RWPE2 (cell line): ENCODE results near the gene SIRT4.

Experiments
- ATAC-seq: fragments of 200-7000 bp; cut with Tn5 transposase; 3 replicates; pipeline ENCODE4 v1.9.1; 2021; ENCODE audit warnings: low read depth
- DNase-seq: peaks from one replicate; pipeline ENCODE4 v3.0.0-alpha.2; 2020; ENCODE audit warnings: low spot score
- H3K27ac ChIP-seq: fragments of 450-650 bp; 2 replicates; pipeline ENCODE4 v1.5.1; 2017; ENCODE audit warnings: mild to moderate bottlenecking; ENCODE audit not compliant: poor library complexity, severe bottlenecking
- H3K27me3 ChIP-seq: fragments of 250-450 bp; sonication (Bioruptor Pico); 2 replicates; pipeline ENCODE4 v1.5.1; 2021; ENCODE audit warnings: mild to moderate bottlenecking, moderate library complexity; ENCODE audit not compliant: insufficient read depth, poor library complexity, severe bottlenecking
- H3K36me3 ChIP-seq: fragments of 250-450 bp; sonication (Bioruptor Pico); 2 replicates; pipeline ENCODE4 v1.5.1; 2020; ENCODE audit warnings: low read depth, mild to moderate bottlenecking, moderate library complexity
- H3K4me1 ChIP-seq: fragments of 250-450 bp; sonication (Bioruptor Pico); 2 replicates; pipeline ENCODE4 v1.5.1; 2021; ENCODE audit warnings: mild to moderate bottlenecking, moderate library complexity; ENCODE audit not compliant: insufficient read depth, poor library complexity, severe bottlenecking
- H3K4me3 ChIP-seq: fragments of 250-450 bp; sonication (Bioruptor Pico); 2 replicates; pipeline ENCODE4 v1.5.1; 2021; ENCODE audit warnings: mild to moderate bottlenecking, moderate library complexity; ENCODE audit not compliant: severe bottlenecking
- H3K9me3 ChIP-seq: fragments of 250-450 bp; sonication (Bioruptor Pico); 2 replicates; pipeline ENCODE4 v1.5.1; 2021; ENCODE audit warnings: mild to moderate bottlenecking, moderate library complexity; ENCODE audit not compliant: severe bottlenecking
- CTCF ChIP-seq: fragments of 450-650 bp; IDR thresholded peaks from one replicate; pipeline ENCODE4 v1.5.1; 2017; ENCODE audit warnings: mild to moderate bottlenecking, moderate library complexity; ENCODE audit not compliant: poor library complexity, severe bottlenecking

The SIRT4 gene

GRCh38 chr12:120259418-120260202 is 42.5 kb upstream of the SIRT4 start:
- H3K4me1 ChIP-seq = peaks cover 77% of the 10 kb centered on the region

GRCh38 chr12:120260607-120261006 is 41.5 kb upstream of the SIRT4 start:
- Histone ChIP-seq H3K9me3 (no peaks in the 10 kb centered on the region), H3K27me3 (no peaks in the 10 kb centered on the region), H3K4me3 (no peak overlapping the region), H3K36me3 (peaks cover 76% of the 10 kb centered on the region), H3K4me1 (peaks cover 72% of the 10 kb centered on the region), H3K27ac (peak overlapping the region; percentile 100)
- DNase-seq = no peak
- no peak for TF ChIP-seq CTCF
- ATAC-seq = no peak

More at GRCh38 chr12:120259418-120260202, 42.5 kb upstream of the SIRT4 start:
- no peak for TF ChIP-seq CTCF
- DNase-seq (no peak), ATAC-seq (no peak)
- Histone ChIP-seq H3K4me3 (no peak overlapping the region), H3K27ac (peak overlapping the region; percentile 100), H3K27me3 (no peaks in the 10 kb centered on the region), H3K9me3 (no peaks in the 10 kb centered on the region), H3K36me3 (peaks cover 80% of the 10 kb centered on the region)

GRCh38 chr12:120261951-120262851 is 39.9 kb upstream of the SIRT4 start:
- peak; percentile 95 for DNase-seq
- H3K27ac ChIP-seq = peak overlapping the region; percentile 100
- TF ChIP-seq CTCF = no peak

GRCh38 chr12:120262852-120263747 is 39.0 kb upstream of the SIRT4 start:
- H3K9me3 ChIP-seq = no peaks in the 10 kb centered on the region
- peak overlapping the region; percentile 100 for H3K27ac ChIP-seq
- H3K4me3 ChIP-seq = peak overlapping the region; percentile 85
- no peaks in the 10 kb centered on the region for H3K27me3 ChIP-seq
- H3K4me1 ChIP-seq = peaks cover 50% of the 10 kb centered on the region
- no peak for DNase-seq
- TF ChIP-seq CTCF = no peak
- ATAC-seq = no peak
- peaks cover 63% of the 10 kb centered on the region for H3K36me3 ChIP-seq

More at GRCh38 chr12:120261951-120262851, 39.9 kb upstream of the SIRT4 start:
- Histone ChIP-seq H3K4me1 (peaks cover 59% of the 10 kb centered on the region), H3K36me3 (peaks cover 63% of the 10 kb centered on the region), H3K4me3 (peak overlapping the region; percentile 85), H3K9me3 (no peaks in the 10 kb centered on the region), H3K27me3 (no peaks in the 10 kb centered on the region)
- peak; percentile 81 for ATAC-seq
